SK-N-SH (cell line): ENCODE measurements around the gene ATP7B. TPM values are rescaled to one million over a fixed set of nuclear protein-coding genes. Genes with fewer than 3 reads are reported as not detected.

ENCODE experiments used
- CTCF ChIA-PET: fragments of 300-600, 350-600 bp; formaldehyde crosslinking; extraction: SDS; loops from one replicate; lab custom pipeline; 2021; lab: Yijun Ruan, JAX
- POLR2A ChIA-PET: fragments of 350-600 bp; sonication (Branson Sonifier 250); formaldehyde crosslinking; extraction: SDS; loops from one replicate; lab custom pipeline; 2020; ENCODE audit warnings: antibody characterized with exemption, inconsistent platforms; lab: Yijun Ruan, JAX
- DNase-seq: peaks from one replicate; pipeline ENCODE4 v3.0.0; 2012
- H2AFZ ChIP-seq: fragments of 200-600 bp; sonication (generic); 2 replicates; pipeline ENCODE4 v1.8.1; 2016; ENCODE audit warnings: antibody characterized with exemption, mild to moderate bottlenecking, low read depth
- H3F3A ChIP-seq: fragments of 200-600 bp; sonication (generic); replicated peaks from 2 replicates; pipeline ENCODE3; 2016; ENCODE audit warnings: antibody characterized with exemption, mild to moderate bottlenecking; ENCODE audit not compliant: insufficient read depth
- H3K27ac ChIP-seq, 2 experiments: fragments of 200-500 bp in 1 of 2; fragments of 200-600 bp in 1 of 2; sonication (Bioruptor generic) in 1 of 2; sonication (generic), shearing (Covaris generic) in 1 of 2; 2 replicates each; pipeline versions ENCODE4 v1.5.1 to v1.6.1; 2014 to 2016; ENCODE audit warnings: low read depth in 2 of 2, inconsistent platforms in 1 of 2, low read length in 1 of 2, mild to moderate bottlenecking in 1 of 2, mixed read lengths in 1 of 2
- H3K27me3 ChIP-seq: fragments of 200-600 bp; sonication (generic), shearing (Covaris generic); 2 replicates; pipeline ENCODE4 v1.6.1; 2016; ENCODE audit warnings: mixed run types; ENCODE audit not compliant: insufficient read depth
- H3K36me3 ChIP-seq, 2 experiments: fragments of 200-500 bp in 1 of 2; fragments of 200-600 bp in 1 of 2; sonication (Bioruptor generic) in 1 of 2; sonication (generic) in 1 of 2; replicated peaks in 1 of 2; 2 replicates each; pipeline versions ENCODE3 to v1.5.1; 2014 to 2016; ENCODE audit warnings: low read length in 1 of 2, mild to moderate bottlenecking in 1 of 2; ENCODE audit not compliant: insufficient read depth in 2 of 2, control insufficient read depth in 1 of 2
- H3K4me1 ChIP-seq, 2 experiments: fragments of 200-500 bp in 1 of 2; fragments of 200-600 bp in 1 of 2; sonication (Bioruptor generic) in 1 of 2; sonication (generic), shearing (Covaris generic) in 1 of 2; 2 replicates each; pipeline versions ENCODE4 v1.5.1 to v1.6.1; 2014 to 2016; ENCODE audit warnings: low read depth in 1 of 2, low read length in 1 of 2, mixed run types in 1 of 2; ENCODE audit not compliant: insufficient read depth in 2 of 2, control insufficient read depth in 1 of 2
- H3K4me2 ChIP-seq: fragments of 200-600 bp; sonication (generic), shearing (Covaris generic); 2 replicates; pipeline ENCODE4 v1.6.1; 2017; ENCODE audit warnings: mixed run types
- H3K4me3 ChIP-seq, 2 experiments: fragments of 200-500 bp in 1 of 2; fragments of 200-600 bp in 1 of 2; sonication (Bioruptor generic) in 1 of 2; sonication (generic), shearing (Covaris generic) in 1 of 2; 2 replicates each; pipeline versions ENCODE4 v1.5.1 to v1.8.1; 2014 to 2016; ENCODE audit warnings: low read depth in 2 of 2, inconsistent platforms in 1 of 2, low read length in 1 of 2, mild to moderate bottlenecking in 1 of 2, mixed read lengths in 1 of 2, moderate library complexity in 1 of 2
- H3K79me2 ChIP-seq: fragments of 200-600 bp; sonication (generic); 2 replicates; pipeline ENCODE4 v1.8.1; 2017; ENCODE audit warnings: mild to moderate bottlenecking; ENCODE audit not compliant: insufficient read depth
- H3K9ac ChIP-seq: fragments of 200-600 bp; sonication (generic); 2 replicates; pipeline ENCODE4 v1.6.1; 2017; ENCODE audit warnings: mixed run types
- H3K9me2 ChIP-seq: fragments of 200-600 bp; sonication (generic); 2 replicates; pipeline ENCODE4 v1.6.1; 2017; ENCODE audit warnings: mixed run types
- H3K9me3 ChIP-seq: fragments of 200-600 bp; sonication (generic); 2 replicates; pipeline ENCODE4 v1.6.1; 2017; ENCODE audit warnings: mixed run types, mild to moderate bottlenecking, moderate library complexity
- H4K20me1 ChIP-seq: fragments of 200-600 bp; sonication (generic); 2 replicates; pipeline ENCODE4 v1.6.1; 2017; ENCODE audit warnings: mild to moderate bottlenecking, mixed run types; ENCODE audit not compliant: insufficient read depth
- FOSL2 ChIP-seq: IDR thresholded peaks from 2 replicates; pipeline ENCODE4 v1.4.0; 2012; ENCODE audit warnings: low read depth, mild to moderate bottlenecking, moderate library complexity, borderline replicate concordance
- FOXM1 ChIP-seq: IDR thresholded peaks from 2 replicates; pipeline ENCODE4 v1.4.0; 2012; ENCODE audit warnings: low read depth, mild to moderate bottlenecking
- GABPA ChIP-seq: IDR thresholded peaks from 2 replicates; pipeline ENCODE4 v1.4.0; 2012; ENCODE audit warnings: low read depth, mild to moderate bottlenecking
- IRF3 ChIP-seq: fragments of 150-350 bp; IDR thresholded peaks from 2 replicates; pipeline ENCODE4 v1.6.1; 2016; ENCODE audit warnings: mild to moderate bottlenecking, low read depth, low read length
- JUND ChIP-seq: IDR thresholded peaks from 2 replicates; pipeline ENCODE4 v1.4.0; 2012
- MAX ChIP-seq: IDR thresholded peaks from 2 replicates; pipeline ENCODE4 v1.4.0; 2012; ENCODE audit warnings: low read depth
- NRF1 ChIP-seq: IDR thresholded peaks from 2 replicates; pipeline ENCODE4 v1.6.1; 2012; ENCODE audit warnings: low read depth, mild to moderate bottlenecking, low read length
- PBX3 ChIP-seq: IDR thresholded peaks from 2 replicates; pipeline ENCODE4; 2012
- POLR2AphosphoS5 ChIP-seq: IDR thresholded peaks from 2 replicates; pipeline ENCODE4 v1.6.1; 2012; ENCODE audit warnings: low read depth, low read length
- RAD21 ChIP-seq: IDR thresholded peaks from 2 replicates; pipeline ENCODE4 v1.6.1; 2012; ENCODE audit warnings: mild to moderate bottlenecking, low read length
- RCOR1 ChIP-seq: fragments of 150-350 bp; IDR thresholded peaks from 2 replicates; pipeline ENCODE4 v1.6.1; 2017; ENCODE audit warnings: antibody characterized with exemption, low read length
- SIN3A ChIP-seq: IDR thresholded peaks from 2 replicates; pipeline ENCODE4 v1.6.1; 2012; ENCODE audit warnings: low read depth, mild to moderate bottlenecking, low read length, moderate library complexity, borderline replicate concordance
- SMC3 ChIP-seq: IDR thresholded peaks from 2 replicates; pipeline ENCODE4 v1.6.1; 2012; ENCODE audit warnings: low read depth, low read length, improper control_type of control experiment
- WGBS: methylation state at CpG from one replicate; pipeline ENCODE4 v1.1.6; 2017; ENCODE audit warnings: low lambda C conversion rate; 5-methylcytosine and 5-hydroxymethylcytosine counted together
- polyA plus RNA-seq, 3 experiments: library from polyadenylated mRNA; depleted of rRNA; stranded (reverse); fragments of >200 nt; gene quantifications; 2 replicates each; pipeline ENCODE4 v1.2.3, GENCODE V29; 2012
- TF ChIP-seq, protein P1 (sequence below): fragments of 150-350 bp; IDR thresholded peaks from 2 replicates; pipeline ENCODE4 v1.6.1; 2017; ENCODE audit warnings: antibody characterized with exemption, low read length, low read depth, borderline replicate concordance
- TF ChIP-seq, protein P2 (sequence below): IDR thresholded peaks from 2 replicates; pipeline ENCODE4 v1.6.1; 2012; ENCODE audit warnings: mild to moderate bottlenecking, low read depth, low read length, moderate library complexity

The ATP7B gene
- polyA plus RNA-seq, 1 of the 3 experiments (the other 2 are of a cell fraction): 4.4 TPM

DNA sequence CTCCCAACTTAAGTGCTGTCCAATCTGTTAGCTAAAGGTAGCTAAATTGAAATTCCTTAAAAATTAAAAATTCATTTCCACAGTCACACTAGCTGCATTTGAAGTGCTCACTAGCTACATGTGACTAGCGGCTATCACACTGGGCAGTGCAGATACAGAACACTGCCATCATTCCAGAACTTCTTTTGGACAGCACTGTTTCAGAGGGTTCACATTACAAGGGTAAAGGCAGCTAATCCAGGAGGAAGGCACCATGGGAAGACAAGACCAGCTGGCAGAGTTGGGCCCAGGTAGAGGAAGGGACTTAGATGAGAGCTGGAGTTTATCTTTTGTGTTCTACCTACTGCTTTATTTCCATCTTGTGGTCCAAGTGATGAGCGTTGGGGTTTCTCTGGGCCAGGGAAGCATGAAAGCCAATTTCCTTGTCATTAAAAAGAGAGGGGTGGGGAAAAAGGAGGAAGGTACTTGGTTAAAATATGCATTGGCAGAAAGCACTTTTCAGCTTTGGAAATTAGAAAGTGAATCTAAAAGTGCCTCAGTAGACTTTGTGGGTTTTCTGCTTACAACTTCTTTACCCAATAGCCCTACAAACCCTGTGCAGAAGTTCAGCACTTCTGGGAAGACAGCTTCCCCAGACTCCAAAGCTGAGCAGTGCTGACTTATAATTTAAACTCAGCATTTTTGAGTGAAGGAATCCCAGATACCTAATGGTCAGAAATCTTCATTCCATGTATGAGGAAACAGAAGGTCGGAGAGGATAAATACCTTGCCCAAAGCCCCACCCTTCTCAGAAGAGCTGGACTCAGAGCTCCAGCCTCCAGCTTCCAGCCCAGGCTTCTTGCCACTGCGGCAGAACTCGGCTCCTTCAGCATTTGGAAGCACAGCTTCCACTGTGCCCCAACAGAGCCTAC is 49.5 kb downstream of the ATP7B start:
- no peak overlapping the region for H3K27ac ChIP-seq

More for the DNA sequence above, 49.5 kb downstream of the ATP7B start:
- Histone ChIP-seq H3F3A (no peaks in the 10 kb centered on the region), H3K27me3 (no peaks in the 10 kb centered on the region), H3K9me3 (no peaks in the 10 kb centered on the region), H3K79me2 (no peaks in the 10 kb centered on the region), H3K4me3 (no peak overlapping the region), H3K9ac (no peak overlapping the region), H3K4me2 (no peak overlapping the region), H2AFZ (no peak overlapping the region), H4K20me1 (no peaks in the 10 kb centered on the region), H3K9me2 (no peaks in the 10 kb centered on the region), H3K4me1 (no peaks in the 10 kb centered on the region), H3K36me3 (no peaks in the 10 kb centered on the region)
- no peak for DNase-seq
- ChIA-PET POLR2A (no interaction called here), CTCF (no interaction called here)
- WGBS: 85% methylated on average over 5 of the region's 5 CpGs
- TF ChIP-seq FOSL2 (no peak), PBX3 (no peak), NRF1 (no peak), RAD21 (no peak), IRF3 (no peak), RCOR1 (no peak), POLR2AphosphoS5 (no peak), MAX (no peak), GABPA (no peak), SIN3A (no peak), JUND (no peak), FOXM1 (no peak), SMC3 (no peak)
- TF ChIP-seq, protein P1, sequence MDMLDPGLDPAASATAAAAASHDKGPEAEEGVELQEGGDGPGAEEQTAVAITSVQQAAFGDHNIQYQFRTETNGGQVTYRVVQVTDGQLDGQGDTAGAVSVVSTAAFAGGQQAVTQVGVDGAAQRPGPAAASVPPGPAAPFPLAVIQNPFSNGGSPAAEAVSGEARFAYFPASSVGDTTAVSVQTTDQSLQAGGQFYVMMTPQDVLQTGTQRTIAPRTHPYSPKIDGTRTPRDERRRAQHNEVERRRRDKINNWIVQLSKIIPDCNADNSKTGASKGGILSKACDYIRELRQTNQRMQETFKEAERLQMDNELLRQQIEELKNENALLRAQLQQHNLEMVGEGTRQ: no peak
- TF ChIP-seq, protein P2, sequence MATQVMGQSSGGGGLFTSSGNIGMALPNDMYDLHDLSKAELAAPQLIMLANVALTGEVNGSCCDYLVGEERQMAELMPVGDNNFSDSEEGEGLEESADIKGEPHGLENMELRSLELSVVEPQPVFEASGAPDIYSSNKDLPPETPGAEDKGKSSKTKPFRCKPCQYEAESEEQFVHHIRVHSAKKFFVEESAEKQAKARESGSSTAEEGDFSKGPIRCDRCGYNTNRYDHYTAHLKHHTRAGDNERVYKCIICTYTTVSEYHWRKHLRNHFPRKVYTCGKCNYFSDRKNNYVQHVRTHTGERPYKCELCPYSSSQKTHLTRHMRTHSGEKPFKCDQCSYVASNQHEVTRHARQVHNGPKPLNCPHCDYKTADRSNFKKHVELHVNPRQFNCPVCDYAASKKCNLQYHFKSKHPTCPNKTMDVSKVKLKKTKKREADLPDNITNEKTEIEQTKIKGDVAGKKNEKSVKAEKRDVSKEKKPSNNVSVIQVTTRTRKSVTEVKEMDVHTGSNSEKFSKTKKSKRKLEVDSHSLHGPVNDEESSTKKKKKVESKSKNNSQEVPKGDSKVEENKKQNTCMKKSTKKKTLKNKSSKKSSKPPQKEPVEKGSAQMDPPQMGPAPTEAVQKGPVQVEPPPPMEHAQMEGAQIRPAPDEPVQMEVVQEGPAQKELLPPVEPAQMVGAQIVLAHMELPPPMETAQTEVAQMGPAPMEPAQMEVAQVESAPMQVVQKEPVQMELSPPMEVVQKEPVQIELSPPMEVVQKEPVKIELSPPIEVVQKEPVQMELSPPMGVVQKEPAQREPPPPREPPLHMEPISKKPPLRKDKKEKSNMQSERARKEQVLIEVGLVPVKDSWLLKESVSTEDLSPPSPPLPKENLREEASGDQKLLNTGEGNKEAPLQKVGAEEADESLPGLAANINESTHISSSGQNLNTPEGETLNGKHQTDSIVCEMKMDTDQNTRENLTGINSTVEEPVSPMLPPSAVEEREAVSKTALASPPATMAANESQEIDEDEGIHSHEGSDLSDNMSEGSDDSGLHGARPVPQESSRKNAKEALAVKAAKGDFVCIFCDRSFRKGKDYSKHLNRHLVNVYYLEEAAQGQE: no peak
